H9 (cell line): ENCODE data around the gene SLCO1B1. TPM values are rescaled to one million over a fixed set of nuclear protein-coding genes. Genes with fewer than 3 reads are reported as not detected.

Source experiments
- DNase-seq: peaks from one replicate; pipeline ENCODE4 v3.0.0-alpha.2; 2017
- H2AFZ ChIP-seq: one replicate; pipeline ENCODE4 v1.6.1; 2013; ENCODE audit warnings: mild to moderate bottlenecking, low read length, control low read depth, moderate library complexity
- H2AK5ac ChIP-seq: 2 replicates; pipeline ENCODE4 v1.6.1; 2013; ENCODE audit warnings: low read length, control low read depth, mixed read lengths; ENCODE audit not compliant: insufficient read length
- H2BK120ac ChIP-seq: one replicate; pipeline ENCODE4 v1.6.1; 2013; ENCODE audit warnings: low read depth, mild to moderate bottlenecking, low read length, control low read depth, inconsistent platforms; ENCODE audit not compliant: poor library complexity, severe bottlenecking
- H2BK12ac ChIP-seq: 2 replicates; pipeline ENCODE4 v1.6.1; 2013; ENCODE audit warnings: low read length, control low read depth, mixed read lengths, low read depth; ENCODE audit not compliant: insufficient read length
- H2BK15ac ChIP-seq: 2 replicates; pipeline ENCODE4 v1.6.1; 2013; ENCODE audit warnings: low read depth, low read length, control low read depth
- H2BK20ac ChIP-seq: one replicate; pipeline ENCODE4 v1.6.1; 2013; ENCODE audit warnings: low read depth, mild to moderate bottlenecking, low read length, control low read depth, inconsistent platforms; ENCODE audit not compliant: poor library complexity, severe bottlenecking
- H2BK5ac ChIP-seq: 2 replicates; pipeline ENCODE4 v1.6.1; 2013; ENCODE audit warnings: low read length, control low read depth, mixed read lengths; ENCODE audit not compliant: insufficient read length
- H3K14ac ChIP-seq: 2 replicates; pipeline ENCODE4 v1.6.1; 2013; ENCODE audit warnings: low read length, control low read depth; ENCODE audit not compliant: insufficient read depth
- H3K18ac ChIP-seq: 2 replicates; pipeline ENCODE4 v1.6.1; 2013; ENCODE audit warnings: low read depth, mild to moderate bottlenecking, mixed read lengths, low read length, control low read depth; ENCODE audit not compliant: insufficient read length
- H3K23ac ChIP-seq: 2 replicates; pipeline ENCODE4 v1.6.1; 2013; ENCODE audit warnings: low read length, control low read depth, mixed read lengths, low read depth; ENCODE audit not compliant: insufficient read length
- H3K23me2 ChIP-seq: 2 replicates; pipeline ENCODE4 v1.6.1; 2013; ENCODE audit warnings: low read depth, mild to moderate bottlenecking, mixed read lengths, low read length, control low read depth; ENCODE audit not compliant: insufficient read length, poor library complexity, severe bottlenecking
- H3K27ac ChIP-seq: 2 replicates; pipeline ENCODE4 v1.5.1; 2013; ENCODE audit warnings: low read length, control low read depth, mixed read lengths, low read depth; ENCODE audit not compliant: insufficient read length
- H3K27me3 ChIP-seq: 2 replicates; pipeline ENCODE4 v1.6.1; 2013; ENCODE audit warnings: low read length, control low read depth, inconsistent platforms; ENCODE audit not compliant: insufficient read depth
- H3K4ac ChIP-seq: 2 replicates; pipeline ENCODE4 v1.6.1; 2013; ENCODE audit warnings: low read depth, mild to moderate bottlenecking, control low read depth, inconsistent platforms, low read length, moderate library complexity
- H3K4me1 ChIP-seq: 2 replicates; pipeline ENCODE4 v1.6.1; 2013; ENCODE audit warnings: low read length, control low read depth, inconsistent platforms; ENCODE audit not compliant: insufficient read depth
- H3K4me2 ChIP-seq: 2 replicates; pipeline ENCODE4 v1.6.1; 2013; ENCODE audit warnings: low read length, control low read depth, mixed read lengths; ENCODE audit not compliant: insufficient read length, insufficient read depth
- H3K56ac ChIP-seq: 2 replicates; pipeline ENCODE4 v1.6.1; 2013; ENCODE audit warnings: low read depth, mild to moderate bottlenecking, mixed read lengths, low read length, control low read depth; ENCODE audit not compliant: insufficient read length
- H3K79me1 ChIP-seq: 2 replicates; pipeline ENCODE4 v1.6.1; 2013; ENCODE audit warnings: low read depth, mild to moderate bottlenecking, moderate library complexity, low read length, control low read depth, inconsistent platforms; ENCODE audit not compliant: insufficient read depth, poor library complexity, severe bottlenecking
- H3K79me2 ChIP-seq: 2 replicates; pipeline ENCODE4 v1.6.1; 2013; ENCODE audit warnings: low read length, control low read depth, inconsistent platforms; ENCODE audit not compliant: insufficient read depth
- H3K9ac ChIP-seq: 2 replicates; pipeline ENCODE4 v1.6.1; 2013; ENCODE audit warnings: low read length, control low read depth, mixed read lengths; ENCODE audit not compliant: insufficient read length; ENCODE audit errors: extremely low read depth
- H3K9me3 ChIP-seq: one replicate; pipeline ENCODE4 v1.6.1; 2013; ENCODE audit warnings: low read depth, low read length, inconsistent platforms; ENCODE audit not compliant: control insufficient read depth
- H3T11ph ChIP-seq: one replicate; pipeline ENCODE4 v1.6.1; 2013; ENCODE audit warnings: mild to moderate bottlenecking, low read length, control low read depth, inconsistent platforms
- H4K20me1 ChIP-seq: one replicate; pipeline ENCODE4 v1.6.1; 2013; ENCODE audit not compliant: control insufficient read depth, insufficient read length, insufficient read depth
- H4K5ac ChIP-seq: 2 replicates; pipeline ENCODE4 v1.6.1; 2013; ENCODE audit warnings: low read depth, mild to moderate bottlenecking, mixed read lengths, low read length, control low read depth; ENCODE audit not compliant: insufficient read length
- H4K8ac ChIP-seq: replicated peaks from 2 replicates; pipeline ENCODE4 v1.6.1; 2013; ENCODE audit warnings: low read length, control low read depth, mixed read lengths, low read depth; ENCODE audit not compliant: insufficient read length
- H4K91ac ChIP-seq: 2 replicates; pipeline ENCODE4 v1.6.1; 2013; ENCODE audit warnings: low read depth, mild to moderate bottlenecking, moderate library complexity, mixed read lengths, low read length, control low read depth; ENCODE audit not compliant: insufficient read length
- H3K27ac Mint-ChIP-seq, 3 experiments: 2 replicates in 2 of 3; 3 replicates in 1 of 3; pipeline ENCODE4 v1.8.0; 2020 to 2021; ENCODE audit warnings: mixed read lengths in 3 of 3, mild to moderate bottlenecking in 1 of 3, moderate library complexity in 1 of 3
- H3K27me3 Mint-ChIP-seq: 2 replicates; pipeline ENCODE4 v1.8.0; 2021; ENCODE audit warnings: low read depth, mild to moderate bottlenecking, moderate library complexity, mixed read lengths
- H3K36me3 Mint-ChIP-seq, 3 experiments: 2 replicates in 2 of 3; 3 replicates in 1 of 3; pipeline ENCODE4 v1.8.0; 2020 to 2021; ENCODE audit warnings: low read depth in 3 of 3, mixed read lengths in 3 of 3; ENCODE audit not compliant: insufficient read depth in 1 of 3
- H3K4me1 Mint-ChIP-seq, 2 experiments: 2 replicates each; pipeline ENCODE4 v1.8.0; 2020; ENCODE audit warnings: mixed read lengths in 2 of 2
- H3K4me3 Mint-ChIP-seq, 2 experiments: 2 replicates in 1 of 2; 3 replicates in 1 of 2; pipeline ENCODE4 v1.8.0; 2020 to 2021; ENCODE audit warnings: mild to moderate bottlenecking in 2 of 2, mixed read lengths in 2 of 2, moderate library complexity in 1 of 2
- H3K9me3 Mint-ChIP-seq, 2 experiments: 2 replicates in 1 of 2; 3 replicates in 1 of 2; pipeline ENCODE4 v1.8.0; 2020; ENCODE audit warnings: mild to moderate bottlenecking in 2 of 2, mixed read lengths in 2 of 2, moderate library complexity in 1 of 2
- CTCF ChIP-seq: fragments of 200-600 bp; sonication (generic); conservative IDR thresholded peaks from 3 replicates; pipeline ENCODE4 v1.8.0; 2021; ENCODE audit warnings: antibody characterized with exemption, mild to moderate bottlenecking
- WGBS: extraction: QIAGEN DNeasy Blood & Tissue Kit; methylation state at CpG from one replicate; pipeline ENCODE4 v1.1.7; 2013; ENCODE audit warnings: missing lambda C conversion rate, low lambda C conversion rate, mixed read lengths; ENCODE audit not compliant: insufficient read length; ENCODE audit errors: extremely low coverage; 5-methylcytosine and 5-hydroxymethylcytosine counted together
- total RNA-seq: library from RNA; stranded (reverse); gene quantifications from 2 replicates; pipeline ENCODE4 v1.2.1, GENCODE V29; 2021

The SLCO1B1 gene
- total RNA-seq, 1 experiment from 2014 or later: 0.09 TPM

GRCh38 chr12:21276826-21277225 lies 145.8 kb downstream of the SLCO1B1 start:
- Histone ChIP-seq H3K56ac (no peak overlapping the region), H4K20me1 (no peaks in the 10 kb centered on the region), H3K79me1 (no peaks in the 10 kb centered on the region), H2BK15ac (no peak overlapping the region), H3K27me3 (no peaks in the 10 kb centered on the region), H3K9ac (no peak overlapping the region), H3K23me2 (no peaks in the 10 kb centered on the region), H2AK5ac (no peak overlapping the region), H3T11ph (no peak overlapping the region), H3K9me3 (no peaks in the 10 kb centered on the region), H2AFZ (no peak overlapping the region), H2BK5ac (no peak overlapping the region), H3K14ac (no peak overlapping the region), H2BK12ac (no peak overlapping the region), H3K27ac (no peak overlapping the region), H3K18ac (no peak overlapping the region), H2BK120ac (no peak overlapping the region), H2BK20ac (no peak overlapping the region), H3K79me2 (no peaks in the 10 kb centered on the region), H3K4me1 (no peaks in the 10 kb centered on the region), H3K4ac (no peak overlapping the region), H4K8ac (no peak overlapping the region), H3K4me2 (no peak overlapping the region), H4K5ac (no peak overlapping the region), H3K23ac (no peak overlapping the region), H4K91ac (no peak overlapping the region)
- Mint-ChIP-seq H3K9me3 (no peaks in the 10 kb centered on the region), H3K36me3 (peaks cover 0 to 2% (median 0%) of the 10 kb centered on the region in 3 experiments; a peak in 2 of 7 replicates), H3K4me3 (no peak overlapping the region), H3K27ac (peak overlapping the region in 1 of 3 experiments; percentile 84; a peak in 2 of 7 replicates), H3K4me1 (no peaks in the 10 kb centered on the region), H3K27me3 (no peaks in the 10 kb centered on the region)
- WGBS: no CpG with 5 or more reads among the region's 2 CpGs
- DNase-seq: no peak
- no peak for TF ChIP-seq CTCF

Other genes with a start within 250 kb of the SLCO1B1 start
- gene SLCO1A2, start 203.7 kb downstream of the SLCO1B1 start, total RNA-seq: 10.3 and 10.6 TPM in 2 replicates
- not detected in 2 replicates for gene IAPP, start 241.7 kb downstream of the SLCO1B1 start, total RNA-seq